Gastroesophageal sphincter (tissue), 3 donors: ENCODE data around the gene ALOXE3.

Experiments
- CTCF ChIP-seq, 4 experiments: fragments of 200-600 bp in 2 of 4; fragments of 450-650 bp in 2 of 4; sonication (generic) in 1 of 4; IDR thresholded peaks; one replicate each; pipeline ENCODE4 v1.5.1; 2017 to 2019; ENCODE audit warnings: antibody characterized with exemption in 4 of 4, mild to moderate bottlenecking in 2 of 4, moderate library complexity in 2 of 4
- EP300 ChIP-seq: sonication (generic); formaldehyde crosslinking; IDR thresholded peaks from one replicate; pipeline ENCODE4 v1.6.1; 2017; ENCODE audit warnings: antibody characterized with exemption, mild to moderate bottlenecking

GRCh38 chr17:8110907-8111306 lies 7.4 kb downstream of the ALOXE3 start:
- TF ChIP-seq CTCF (IDR thresholded peaks at IDR 0.05) (no peak), EP300 (no peak)
